Activated CD4-positive, alpha-beta T cell treated with anti-CD3 and anti-CD28 coated beads, Interleukin-2, amount 50 U/mL, for 1 hour (primary cell): ENCODE data around the gene NECTIN2.
A peak's percentile ranks its signal among the peaks of the same experiment; 100 is the strongest.
"Not testable (repeated sequence)": the region's sequence is repeated elsewhere in the genome, so short reads cannot be mapped to it uniquely, and the experiment has no call there.

Experiments used
- DNase-seq: peaks from one replicate; pipeline ENCODE4 v3.0.0-alpha.2; 2020

NECTIN2 gene

DNA sequence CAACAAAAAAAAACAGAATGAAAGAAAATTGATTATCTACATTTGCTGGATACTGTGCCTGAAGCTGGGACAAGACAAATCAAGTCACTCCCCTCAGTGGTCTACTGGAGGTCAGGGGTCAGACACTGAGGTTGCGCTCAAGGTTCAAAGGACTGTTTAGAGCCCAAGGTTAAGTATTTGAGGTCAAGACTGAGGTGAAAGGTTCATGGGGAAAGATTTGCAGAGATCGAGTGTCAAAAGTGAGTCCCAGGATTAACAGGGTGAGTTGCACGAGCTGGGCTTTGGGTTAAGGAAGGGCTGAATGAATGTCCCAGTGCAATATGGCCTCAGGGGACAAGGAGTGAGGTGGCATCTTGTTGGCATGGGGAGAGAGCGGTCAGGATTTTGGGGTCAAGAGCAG lies 41.6 kb downstream of the NECTIN2 start:
- no peak for DNase-seq

DNA sequence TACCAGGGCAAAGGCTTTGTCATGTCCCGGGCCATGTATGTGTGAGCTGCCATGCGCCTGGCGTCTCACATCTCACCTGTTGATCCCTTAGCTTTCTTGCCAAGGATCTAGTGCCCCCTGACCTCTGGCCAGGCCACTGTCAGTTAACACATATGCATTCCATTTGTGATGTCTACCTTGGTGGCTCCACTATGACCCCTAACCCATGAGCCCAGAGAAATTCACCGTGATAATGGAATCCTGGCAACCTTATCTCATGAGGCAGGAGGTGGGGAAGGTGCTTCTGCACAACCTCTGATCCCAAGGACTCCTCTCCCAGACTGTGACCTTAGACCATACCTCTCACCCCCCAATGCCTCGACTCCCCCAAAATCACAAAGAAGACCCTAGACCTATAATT lies 42.2 kb downstream of the NECTIN2 start:
- not testable (repeated sequence) for DNase-seq

DNA sequence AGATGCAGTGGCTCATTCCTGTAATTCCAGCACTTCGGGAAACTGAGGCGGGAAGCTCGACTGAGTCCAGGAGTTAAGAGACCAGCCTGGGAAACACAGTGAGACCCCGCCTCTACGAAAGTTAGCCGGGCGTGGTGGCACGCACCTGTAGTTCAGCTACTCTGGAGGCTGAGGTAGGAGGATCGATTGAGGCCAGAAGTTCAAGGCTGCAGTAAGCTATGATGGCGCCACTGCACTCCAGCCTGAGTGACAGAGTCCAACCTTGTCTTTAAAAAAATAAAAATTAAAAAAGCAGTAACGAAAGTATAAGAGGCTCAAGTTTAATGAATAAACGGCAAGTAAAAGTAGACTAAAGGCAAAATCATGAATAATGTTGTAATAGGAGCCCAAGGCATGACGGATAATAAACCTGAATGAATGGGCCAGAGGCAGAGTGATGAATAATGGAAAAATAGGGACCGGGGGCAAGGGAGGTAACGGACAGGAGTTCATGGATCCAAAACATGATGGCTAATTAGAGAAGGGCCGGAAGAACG lies 43.8 kb downstream of the NECTIN2 start:
- DNase-seq = no peak

DNA sequence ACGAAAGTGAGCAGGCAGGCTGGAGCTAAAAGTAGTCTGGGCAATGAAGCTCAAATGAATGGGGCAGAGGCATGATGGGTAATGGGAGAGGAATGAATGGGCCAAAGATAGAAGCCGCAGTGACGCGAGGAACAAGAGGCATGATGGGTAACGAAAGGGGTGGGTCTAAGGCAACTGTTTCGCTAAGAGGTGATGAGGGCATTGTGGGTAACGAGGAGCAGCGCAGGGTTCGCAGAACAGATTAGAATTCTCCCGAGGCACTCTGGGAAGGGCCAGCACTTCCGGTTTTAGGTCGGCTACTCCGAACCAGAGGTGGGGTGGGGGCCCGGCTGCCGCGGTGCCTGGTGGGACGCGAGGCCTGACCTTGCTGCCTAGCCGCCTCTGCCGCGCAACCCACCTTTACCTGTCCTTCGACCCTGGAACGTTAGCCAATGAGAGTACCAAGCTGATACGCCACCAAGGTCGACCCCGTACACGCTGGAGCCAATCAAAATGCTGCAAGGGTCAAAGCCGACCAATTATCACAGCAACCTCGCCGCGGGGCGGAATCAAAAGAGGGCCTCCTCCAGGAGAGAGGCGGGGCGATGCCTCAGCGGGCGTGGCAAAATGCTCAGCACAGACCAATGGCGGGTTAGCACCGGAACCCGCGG lies 44.4 kb downstream of the NECTIN2 start:
- DNase-seq = peak; percentile 100

DNA sequence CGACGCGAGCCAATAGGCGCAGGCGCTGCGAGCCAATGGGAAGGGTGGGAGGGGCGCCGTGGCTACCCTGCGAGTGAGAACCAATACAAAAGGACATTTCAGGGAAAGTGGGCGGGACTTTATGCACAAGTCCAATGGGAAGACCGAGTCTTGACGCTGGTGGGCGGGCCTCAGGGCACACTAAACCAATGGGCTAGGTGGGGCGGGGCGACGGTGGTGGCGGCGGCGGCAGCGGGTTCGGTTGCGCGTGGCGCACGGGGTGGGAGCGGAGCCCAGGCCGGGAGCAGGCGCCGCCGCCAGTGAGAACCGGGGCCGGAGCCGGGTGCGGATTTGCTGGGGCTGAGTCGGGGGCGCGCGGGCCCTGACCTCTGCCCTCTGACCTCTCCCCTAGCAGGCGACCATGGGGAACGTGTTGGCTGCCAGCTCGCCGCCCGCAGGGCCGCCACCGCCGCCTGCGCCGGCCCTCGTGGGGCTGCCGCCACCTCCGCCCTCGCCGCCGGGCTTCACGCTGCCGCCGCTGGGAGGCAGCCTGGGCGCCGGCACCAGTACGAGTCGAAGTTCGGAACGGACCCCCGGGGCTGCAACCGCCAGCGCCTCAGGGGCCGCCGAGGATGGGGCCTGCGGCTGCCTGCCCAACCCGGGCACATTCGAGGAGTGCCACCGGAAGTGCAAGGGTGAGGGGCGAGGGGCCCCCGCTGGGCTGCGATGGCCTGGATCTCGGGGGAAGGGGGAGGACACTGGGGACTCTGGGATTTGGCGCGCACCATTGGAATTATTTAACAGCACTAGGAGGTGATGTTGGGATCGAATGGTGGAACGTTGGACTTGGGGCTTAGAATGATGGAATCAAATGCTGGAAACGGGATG lies 45.2 kb downstream of the NECTIN2 start, which contains the start of gene TOMM40:
Gene TOMM40, plus strand, starts transcription at position 239 of the 867 bp plus-strand sequence. Its CDS starts 162 bp downstream, at position 401.
- no peak for DNase-seq

DNA sequence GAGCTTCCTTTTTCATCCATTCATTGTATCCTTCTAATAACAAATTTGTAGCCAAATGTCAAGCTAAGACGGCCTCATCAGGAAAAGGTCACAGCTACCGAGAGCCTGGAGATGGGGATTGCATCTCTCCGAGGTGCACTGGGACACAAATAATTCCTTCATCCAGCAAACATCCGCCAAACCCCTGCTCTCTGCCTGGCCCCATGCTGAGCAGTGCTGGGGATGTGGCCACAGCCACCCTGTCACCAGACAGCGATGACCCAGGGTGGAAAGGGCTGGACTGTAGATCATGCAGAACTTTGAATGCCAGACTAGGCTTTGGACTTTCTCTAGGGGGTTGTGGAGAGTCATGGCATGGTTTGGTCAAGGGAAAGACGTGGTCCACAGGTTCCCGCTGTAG lies 46.8 kb downstream of the NECTIN2 start:
- no peak for DNase-seq

DNA sequence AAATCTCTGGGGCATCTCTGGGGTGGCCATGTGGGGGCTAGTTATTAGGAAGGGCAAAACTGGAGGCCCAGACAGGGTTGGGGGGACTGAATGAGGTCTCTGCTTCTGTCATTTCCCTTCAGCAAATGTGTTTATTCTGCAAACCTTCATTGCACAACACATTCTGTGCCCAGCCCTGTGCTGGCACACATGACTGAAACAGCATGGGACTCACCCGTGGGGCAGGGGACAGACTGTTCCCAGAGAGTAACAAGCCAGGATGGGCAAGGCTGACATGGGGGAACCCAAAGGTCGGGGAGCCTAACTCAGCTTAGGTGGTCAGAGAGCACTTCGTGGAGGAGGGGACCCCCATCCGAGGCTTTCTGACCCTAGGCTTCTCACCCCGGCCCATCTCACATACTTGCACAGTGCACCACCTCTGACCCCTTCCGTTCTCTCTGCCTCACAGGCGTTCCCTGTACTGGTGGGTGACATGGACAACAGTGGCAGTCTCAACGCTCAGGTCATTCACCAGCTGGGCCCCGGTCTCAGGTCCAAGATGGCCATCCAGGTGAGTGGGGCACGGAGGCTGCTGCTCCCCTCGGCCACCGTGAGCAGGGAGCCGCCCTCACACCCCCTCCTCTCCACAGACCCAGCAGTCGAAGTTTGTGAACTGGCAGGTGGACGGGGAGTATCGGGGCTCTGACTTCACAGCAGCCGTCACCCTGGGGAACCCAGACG lies 47.4 kb downstream of the NECTIN2 start:
- DNase-seq = no peak

DNA sequence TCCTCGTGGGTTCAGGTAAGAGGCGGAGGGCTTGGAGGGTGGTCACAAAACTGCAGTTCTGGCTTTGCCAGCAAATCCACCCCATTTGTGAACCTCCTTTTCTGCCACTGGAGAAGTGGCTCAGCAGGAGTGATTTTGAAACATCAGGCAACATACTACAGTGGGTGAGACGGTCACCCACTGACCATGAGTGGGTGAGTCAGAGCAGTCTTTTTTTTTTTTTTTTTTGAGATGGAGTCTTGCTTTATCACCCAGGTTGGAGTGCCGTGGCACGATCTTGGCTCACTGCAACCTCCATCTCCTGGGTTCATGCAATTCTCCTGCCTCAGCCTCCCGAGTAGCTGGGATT lies 47.9 kb downstream of the NECTIN2 start:
- no peak for DNase-seq

DNA sequence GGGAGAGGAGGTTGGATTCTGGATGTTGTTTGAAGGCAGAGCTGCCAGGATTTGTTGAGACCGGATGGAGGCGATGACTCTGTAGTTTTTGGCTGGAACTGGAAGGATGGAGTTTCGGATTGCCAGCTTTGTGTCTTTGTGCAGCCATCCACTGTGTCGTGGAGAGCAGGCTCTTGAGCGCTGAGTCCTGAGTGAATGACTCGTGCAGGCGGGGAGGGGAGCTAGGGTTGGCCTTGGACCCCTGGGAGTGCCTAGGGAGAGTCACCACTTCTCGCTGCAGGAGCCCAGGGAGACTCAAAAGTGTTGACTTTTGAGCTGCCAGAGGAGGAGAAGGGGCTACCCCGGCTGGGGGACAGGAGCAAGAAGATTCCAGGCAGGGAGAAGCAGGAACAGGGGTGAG lies 48.8 kb downstream of the NECTIN2 start:
- DNase-seq = no peak

DNA sequence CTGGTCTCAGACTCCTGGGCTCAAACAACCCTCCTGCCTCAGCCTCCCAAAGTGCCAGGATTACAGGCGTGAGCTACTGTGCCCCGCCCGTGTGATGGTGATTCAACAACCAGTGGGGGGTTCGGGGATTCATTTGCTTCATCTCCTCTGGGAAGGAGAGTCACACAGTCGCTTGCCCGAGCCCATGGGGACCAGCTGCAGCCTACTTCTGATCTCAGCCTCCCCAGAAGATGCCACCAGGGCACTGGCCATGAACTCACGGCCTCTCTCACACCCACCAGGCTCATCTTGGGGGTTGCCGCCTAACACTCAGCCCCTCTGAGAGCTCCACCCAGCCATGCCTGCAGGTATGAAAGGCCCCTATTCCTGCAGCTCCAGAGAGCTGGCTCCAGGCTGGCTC lies 51.7 kb downstream of the NECTIN2 start:
- no peak for DNase-seq

DNA sequence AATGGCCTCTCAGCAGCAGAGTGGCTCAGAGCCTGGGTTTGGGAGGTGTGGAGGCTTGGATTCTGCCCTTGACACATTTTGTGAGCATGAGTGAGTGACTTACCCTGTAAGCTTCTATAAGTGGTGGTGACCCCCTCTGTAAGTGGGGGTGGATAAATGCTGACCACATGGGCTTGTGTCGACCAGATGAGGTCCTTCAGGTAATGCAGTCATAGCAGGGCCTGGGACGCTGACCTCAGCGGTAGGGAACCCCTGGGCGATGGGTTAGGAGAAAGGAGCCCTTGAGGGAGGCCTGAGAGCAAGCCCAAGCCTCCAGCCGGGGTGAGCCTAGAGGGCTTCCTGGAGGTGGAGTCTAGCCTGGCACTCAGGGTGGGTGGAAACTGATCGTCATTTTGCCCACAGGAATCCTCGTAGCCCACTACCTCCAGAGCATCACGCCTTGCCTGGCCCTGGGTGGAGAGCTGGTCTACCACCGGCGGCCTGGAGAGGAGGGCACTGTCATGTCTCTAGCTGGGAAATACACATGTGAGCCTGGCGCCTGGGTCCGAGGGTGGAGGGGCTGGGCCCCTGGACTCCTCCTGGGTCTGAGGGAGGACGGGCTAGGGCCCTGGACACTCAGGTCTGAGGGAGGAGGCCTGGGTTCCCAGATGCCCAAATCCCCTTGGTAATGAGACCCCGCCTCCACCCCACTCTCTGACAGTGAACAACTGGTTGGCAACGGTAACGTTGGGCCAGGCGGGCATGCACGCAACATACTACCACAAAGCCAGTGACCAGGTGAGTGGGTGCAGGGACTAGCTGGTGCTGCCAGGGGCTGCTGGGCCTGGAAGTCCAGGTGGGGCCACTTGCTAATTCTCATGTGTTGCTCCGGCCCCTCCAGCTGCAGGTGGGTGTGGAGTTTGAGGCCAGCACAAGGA lies 54.5 kb downstream of the NECTIN2 start:
- no peak for DNase-seq

DNA sequence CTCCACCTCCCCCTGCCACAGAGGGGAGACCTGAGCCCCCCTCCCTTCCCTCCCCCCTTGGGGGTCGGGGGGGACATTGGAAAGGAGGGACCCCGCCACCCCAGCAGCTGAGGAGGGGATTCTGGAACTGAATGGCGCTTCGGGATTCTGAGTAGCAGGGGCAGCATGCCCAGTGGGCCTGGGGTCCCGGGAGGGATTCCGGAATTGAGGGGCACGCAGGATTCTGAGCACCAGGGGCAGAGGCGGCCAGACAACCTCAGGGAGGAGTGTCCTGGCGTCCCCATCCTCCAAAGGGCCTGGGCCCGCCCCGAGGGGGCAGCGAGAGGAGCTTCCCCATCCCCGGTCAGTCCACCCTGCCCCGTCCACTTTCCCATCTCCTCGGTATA lies 57.1 kb downstream of the NECTIN2 start:
- no peak for DNase-seq

DNA sequence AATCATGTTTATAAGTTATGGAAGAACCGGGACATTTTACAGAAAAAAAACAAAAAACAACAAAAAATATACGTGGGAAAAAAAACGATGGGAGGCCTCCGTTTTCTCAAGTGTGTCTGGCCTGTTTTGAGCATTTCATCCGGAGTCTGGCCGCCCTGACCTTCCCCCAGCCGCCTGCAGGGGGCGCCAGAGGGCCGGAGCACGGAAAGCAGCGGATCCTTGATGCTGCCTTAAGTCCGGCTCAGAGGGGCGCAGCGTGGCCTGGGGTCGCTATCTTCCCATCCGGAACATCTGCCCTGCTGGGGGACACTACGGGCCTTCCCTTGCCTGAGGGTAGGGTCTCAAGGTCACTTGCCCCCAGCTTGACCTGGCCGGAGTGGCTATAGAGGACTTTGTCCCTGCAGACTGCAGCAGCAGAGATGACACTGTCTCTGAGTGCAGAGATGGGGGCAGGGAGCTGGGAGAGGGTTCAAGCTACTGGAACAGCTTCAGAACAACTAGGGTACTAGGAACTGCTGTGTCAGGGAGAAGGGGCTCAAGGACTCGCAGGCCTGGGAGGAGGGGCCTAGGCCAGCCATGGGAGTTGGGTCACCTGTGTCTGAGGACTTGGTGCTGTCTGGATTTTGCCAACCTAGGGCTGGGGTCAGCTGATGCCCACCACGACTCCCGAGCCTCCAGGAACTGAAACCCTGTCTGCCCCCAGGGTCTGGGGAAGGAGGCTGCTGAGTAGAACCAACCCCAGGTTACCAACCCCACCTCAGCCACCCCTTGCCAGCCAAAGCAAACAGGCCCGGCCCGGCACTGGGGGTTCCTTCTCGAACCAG lies 57.7 kb downstream of the NECTIN2 start:
- peak; percentile 75 for DNase-seq

DNA sequence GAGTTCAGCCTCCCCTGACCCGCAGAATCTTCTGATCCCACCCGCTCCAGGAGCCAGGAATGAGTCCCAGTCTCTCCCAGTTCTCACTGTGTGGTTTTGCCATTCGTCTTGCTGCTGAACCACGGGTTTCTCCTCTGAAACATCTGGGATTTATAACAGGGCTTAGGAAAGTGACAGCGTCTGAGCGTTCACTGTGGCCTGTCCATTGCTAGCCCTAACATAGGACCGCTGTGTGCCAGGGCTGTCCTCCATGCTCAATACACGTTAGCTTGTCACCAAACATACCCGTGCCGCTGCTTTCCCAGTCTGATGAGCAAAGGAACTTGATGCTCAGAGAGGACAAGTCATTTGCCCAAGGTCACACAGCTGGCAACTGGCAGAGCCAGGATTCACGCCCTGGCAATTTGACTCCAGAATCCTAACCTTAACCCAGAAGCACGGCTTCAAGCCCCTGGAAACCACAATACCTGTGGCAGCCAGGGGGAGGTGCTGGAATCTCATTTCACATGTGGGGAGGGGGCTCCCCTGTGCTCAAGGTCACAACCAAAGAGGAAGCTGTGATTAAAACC lies 58.4 kb downstream of the NECTIN2 start:
- no peak for DNase-seq

DNA sequence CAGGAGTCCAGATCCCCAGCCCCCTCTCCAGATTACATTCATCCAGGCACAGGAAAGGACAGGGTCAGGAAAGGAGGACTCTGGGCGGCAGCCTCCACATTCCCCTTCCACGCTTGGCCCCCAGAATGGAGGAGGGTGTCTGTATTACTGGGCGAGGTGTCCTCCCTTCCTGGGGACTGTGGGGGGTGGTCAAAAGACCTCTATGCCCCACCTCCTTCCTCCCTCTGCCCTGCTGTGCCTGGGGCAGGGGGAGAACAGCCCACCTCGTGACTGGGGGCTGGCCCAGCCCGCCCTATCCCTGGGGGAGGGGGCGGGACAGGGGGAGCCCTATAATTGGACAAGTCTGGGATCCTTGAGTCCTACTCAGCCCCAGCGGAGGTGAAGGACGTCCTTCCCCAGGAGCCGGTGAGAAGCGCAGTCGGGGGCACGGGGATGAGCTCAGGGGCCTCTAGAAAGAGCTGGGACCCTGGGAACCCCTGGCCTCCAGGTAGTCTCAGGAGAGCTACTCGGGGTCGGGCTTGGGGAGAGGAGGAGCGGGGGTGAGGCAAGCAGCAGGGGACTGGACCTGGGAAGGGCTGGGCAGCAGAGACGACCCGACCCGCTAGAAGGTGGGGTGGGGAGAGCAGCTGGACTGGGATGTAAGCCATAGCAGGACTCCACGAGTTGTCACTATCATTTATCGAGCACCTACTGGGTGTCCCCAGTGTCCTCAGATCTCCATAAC lies 59.5 kb downstream of the NECTIN2 start, which contains the start of gene APOE:
Gene APOE, plus strand, starts transcription at position 360 of the 724 bp plus-strand sequence. CDS start 829 bp downstream, outside the sequence.
- no peak for DNase-seq

DNA sequence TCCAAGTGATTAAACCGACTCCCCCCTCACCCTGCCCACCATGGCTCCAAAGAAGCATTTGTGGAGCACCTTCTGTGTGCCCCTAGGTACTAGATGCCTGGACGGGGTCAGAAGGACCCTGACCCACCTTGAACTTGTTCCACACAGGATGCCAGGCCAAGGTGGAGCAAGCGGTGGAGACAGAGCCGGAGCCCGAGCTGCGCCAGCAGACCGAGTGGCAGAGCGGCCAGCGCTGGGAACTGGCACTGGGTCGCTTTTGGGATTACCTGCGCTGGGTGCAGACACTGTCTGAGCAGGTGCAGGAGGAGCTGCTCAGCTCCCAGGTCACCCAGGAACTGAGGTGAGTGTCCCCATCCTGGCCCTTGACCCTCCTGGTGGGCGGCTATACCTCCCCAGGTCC lies 61.5 kb downstream of the NECTIN2 start:
- DNase-seq = no peak

DNA sequence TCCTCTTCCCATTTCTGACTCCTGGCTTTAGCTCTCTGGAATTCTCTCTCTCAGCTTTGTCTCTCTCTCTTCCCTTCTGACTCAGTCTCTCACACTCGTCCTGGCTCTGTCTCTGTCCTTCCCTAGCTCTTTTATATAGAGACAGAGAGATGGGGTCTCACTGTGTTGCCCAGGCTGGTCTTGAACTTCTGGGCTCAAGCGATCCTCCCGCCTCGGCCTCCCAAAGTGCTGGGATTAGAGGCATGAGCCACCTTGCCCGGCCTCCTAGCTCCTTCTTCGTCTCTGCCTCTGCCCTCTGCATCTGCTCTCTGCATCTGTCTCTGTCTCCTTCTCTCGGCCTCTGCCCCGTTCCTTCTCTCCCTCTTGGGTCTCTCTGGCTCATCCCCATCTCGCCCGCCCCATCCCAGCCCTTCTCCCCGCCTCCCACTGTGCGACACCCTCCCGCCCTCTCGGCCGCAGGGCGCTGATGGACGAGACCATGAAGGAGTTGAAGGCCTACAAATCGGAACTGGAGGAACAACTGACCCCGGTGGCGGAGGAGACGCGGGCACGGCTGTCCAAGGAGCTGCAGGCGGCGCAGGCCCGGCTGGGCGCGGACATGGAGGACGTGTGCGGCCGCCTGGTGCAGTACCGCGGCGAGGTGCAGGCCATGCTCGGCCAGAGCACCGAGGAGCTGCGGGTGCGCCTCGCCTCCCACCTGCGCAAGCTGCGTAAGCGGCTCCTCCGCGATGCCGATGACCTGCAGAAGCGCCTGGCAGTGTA lies 62.2 kb downstream of the NECTIN2 start:
- no peak for DNase-seq

DNA sequence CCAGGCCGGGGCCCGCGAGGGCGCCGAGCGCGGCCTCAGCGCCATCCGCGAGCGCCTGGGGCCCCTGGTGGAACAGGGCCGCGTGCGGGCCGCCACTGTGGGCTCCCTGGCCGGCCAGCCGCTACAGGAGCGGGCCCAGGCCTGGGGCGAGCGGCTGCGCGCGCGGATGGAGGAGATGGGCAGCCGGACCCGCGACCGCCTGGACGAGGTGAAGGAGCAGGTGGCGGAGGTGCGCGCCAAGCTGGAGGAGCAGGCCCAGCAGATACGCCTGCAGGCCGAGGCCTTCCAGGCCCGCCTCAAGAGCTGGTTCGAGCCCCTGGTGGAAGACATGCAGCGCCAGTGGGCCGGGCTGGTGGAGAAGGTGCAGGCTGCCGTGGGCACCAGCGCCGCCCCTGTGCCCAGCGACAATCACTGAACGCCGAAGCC lies 62.8 kb downstream of the NECTIN2 start:
- DNase-seq = no peak

DNA sequence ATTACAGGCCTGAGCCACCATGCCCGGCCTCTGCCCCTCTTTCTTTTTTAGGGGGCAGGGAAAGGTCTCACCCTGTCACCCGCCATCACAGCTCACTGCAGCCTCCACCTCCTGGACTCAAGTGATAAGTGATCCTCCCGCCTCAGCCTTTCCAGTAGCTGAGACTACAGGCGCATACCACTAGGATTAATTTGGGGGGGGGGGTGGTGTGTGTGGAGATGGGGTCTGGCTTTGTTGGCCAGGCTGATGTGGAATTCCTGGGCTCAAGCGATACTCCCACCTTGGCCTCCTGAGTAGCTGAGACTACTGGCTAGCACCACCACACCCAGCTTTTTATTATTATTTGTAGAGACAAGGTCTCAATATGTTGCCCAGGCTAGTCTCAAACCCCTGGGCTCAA lies 63.7 kb downstream of the NECTIN2 start:
- DNase-seq = no peak
